PFSK-1 (cell line): ENCODE results near the gene FAM184B.

Source experiments
- FOXP2 ChIP-seq: optimal IDR thresholded peaks from 2 replicates; pipeline ENCODE3; 2011; ENCODE audit warnings: borderline replicate concordance, control low read depth, inconsistent platforms; ENCODE audit not compliant: insufficient read depth; ENCODE audit errors: extremely low read length, extremely low read depth
- POLR2AphosphoS5 ChIP-seq: IDR thresholded peaks from 2 replicates; pipeline ENCODE4 v1.6.1; 2012; ENCODE audit warnings: low read depth, mild to moderate bottlenecking, control low read depth, low read length, moderate library complexity
- REST ChIP-seq, 2 experiments: IDR thresholded peaks; 2 replicates each; pipeline versions ENCODE4 v1.6.1 to v1.8.0; 2011 to 2012; ENCODE audit warnings: low read depth in 2 of 2, low read length in 2 of 2, control low read depth in 1 of 2, inconsistent platforms in 1 of 2, mild to moderate bottlenecking in 1 of 2, moderate library complexity in 1 of 2; ENCODE audit not compliant: insufficient read depth in 1 of 2
- SIN3A ChIP-seq: IDR thresholded peaks from 2 replicates; pipeline ENCODE4 v1.6.1; 2012; ENCODE audit warnings: mild to moderate bottlenecking, low read length, moderate library complexity, borderline replicate concordance; ENCODE audit not compliant: insufficient read depth
- TAF1 ChIP-seq: IDR thresholded peaks from 2 replicates; pipeline ENCODE4 v1.6.1; 2012; ENCODE audit warnings: low read length, control low read depth, borderline replicate concordance; ENCODE audit not compliant: insufficient read depth

FAM184B gene

GRCh38 chr4:17809667-17810066 is 28.2 kb upstream of the FAM184B start:
- TF ChIP-seq REST (IDR thresholded peaks at IDR 0.05; ENCODE audit: insufficient read depth in 1 of 2, low read depth in 2 of 2, low read length in 2 of 2) (no peak), FOXP2 (no peak), TAF1 (no peak), SIN3A (no peak), POLR2AphosphoS5 (no peak)

- TF ChIP-seq SIN3A (no peak), REST (IDR thresholded peaks at IDR 0.05; ENCODE audit: insufficient read depth in 1 of 2, low read depth in 2 of 2, low read length in 2 of 2) (no peak), FOXP2 (no peak), POLR2AphosphoS5 (no peak), TAF1 (no peak)
Observed at GRCh38 chr4:17807446-17807845, 26.0 kb upstream of the FAM184B start.

GRCh38 chr4:17805580-17806155 is 24.2 kb upstream of the FAM184B start:
- TF ChIP-seq POLR2AphosphoS5 (no peak), SIN3A (no peak), TAF1 (no peak), FOXP2 (no peak), REST (IDR thresholded peaks at IDR 0.05; ENCODE audit: insufficient read depth in 1 of 2, low read depth in 2 of 2, low read length in 2 of 2) (no peak)

- no peak for TF ChIP-seq POLR2AphosphoS5
- no peak for TF ChIP-seq REST (IDR thresholded peaks at IDR 0.05; ENCODE audit: insufficient read depth in 1 of 2, low read depth in 2 of 2, low read length in 2 of 2)
- TF ChIP-seq TAF1 = no peak
- no peak for TF ChIP-seq SIN3A
- TF ChIP-seq FOXP2 = no peak
Observed at GRCh38 chr4:17797808-17798207, 16.4 kb upstream of the FAM184B start.
